ENCODE data around the gene PPP1R1C.

GRCh38 chr2:181957668-181958067 lies 28.0 kb upstream of the PPP1R1C start:
- TF ChIP-seq, protein P1, sequence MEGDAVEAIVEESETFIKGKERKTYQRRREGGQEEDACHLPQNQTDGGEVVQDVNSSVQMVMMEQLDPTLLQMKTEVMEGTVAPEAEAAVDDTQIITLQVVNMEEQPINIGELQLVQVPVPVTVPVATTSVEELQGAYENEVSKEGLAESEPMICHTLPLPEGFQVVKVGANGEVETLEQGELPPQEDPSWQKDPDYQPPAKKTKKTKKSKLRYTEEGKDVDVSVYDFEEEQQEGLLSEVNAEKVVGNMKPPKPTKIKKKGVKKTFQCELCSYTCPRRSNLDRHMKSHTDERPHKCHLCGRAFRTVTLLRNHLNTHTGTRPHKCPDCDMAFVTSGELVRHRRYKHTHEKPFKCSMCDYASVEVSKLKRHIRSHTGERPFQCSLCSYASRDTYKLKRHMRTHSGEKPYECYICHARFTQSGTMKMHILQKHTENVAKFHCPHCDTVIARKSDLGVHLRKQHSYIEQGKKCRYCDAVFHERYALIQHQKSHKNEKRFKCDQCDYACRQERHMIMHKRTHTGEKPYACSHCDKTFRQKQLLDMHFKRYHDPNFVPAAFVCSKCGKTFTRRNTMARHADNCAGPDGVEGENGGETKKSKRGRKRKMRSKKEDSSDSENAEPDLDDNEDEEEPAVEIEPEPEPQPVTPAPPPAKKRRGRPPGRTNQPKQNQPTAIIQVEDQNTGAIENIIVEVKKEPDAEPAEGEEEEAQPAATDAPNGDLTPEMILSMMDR (IDR thresholded peaks at IDR 0.05) = no peak
- no peak for TF ChIP-seq POLR2A (IDR thresholded peaks at IDR 0.05)
- TF ChIP-seq POLR2AphosphoS5 (IDR thresholded peaks at IDR 0.05) = no peak
- no peak for TF ChIP-seq EP300 (IDR thresholded peaks at IDR 0.05)
